GM19467 (cell line): ENCODE results near the gene CDK8.
"Not testable (repeated sequence)": the region's sequence is repeated elsewhere in the genome, so short reads cannot be mapped to it uniquely, and the experiment has no call there.

Experiments
- ATAC-seq: cut with Tn5 transposase; IDR thresholded peaks from one replicate; pipeline ENCODE4 v1.9.1; 2021; ENCODE audit warnings: mild to moderate bottlenecking, moderate library complexity; ENCODE audit not compliant: unreplicated experiment

Gene CDK8

DNA sequence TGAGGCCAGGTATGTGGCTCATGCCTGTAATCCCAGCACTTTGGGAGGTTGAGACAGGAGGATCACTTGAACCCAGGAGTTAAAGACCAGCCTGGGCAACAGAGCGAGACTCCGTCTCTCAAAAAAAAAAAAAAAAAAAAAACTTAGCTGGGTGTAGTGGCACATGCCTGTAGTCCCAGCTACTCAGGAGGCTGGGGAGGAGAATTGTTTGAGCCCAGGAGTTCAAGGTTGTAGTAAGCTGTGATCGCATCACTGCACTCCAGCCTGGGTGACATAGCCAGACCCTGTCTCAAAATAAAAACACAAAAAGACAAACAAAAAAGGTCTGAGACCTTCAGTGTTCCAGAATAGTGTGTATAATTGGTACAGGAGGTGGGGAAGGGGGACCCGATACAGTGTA, 1.9 kb upstream of the CDK8 start:
- not testable (repeated sequence) for ATAC-seq

DNA sequence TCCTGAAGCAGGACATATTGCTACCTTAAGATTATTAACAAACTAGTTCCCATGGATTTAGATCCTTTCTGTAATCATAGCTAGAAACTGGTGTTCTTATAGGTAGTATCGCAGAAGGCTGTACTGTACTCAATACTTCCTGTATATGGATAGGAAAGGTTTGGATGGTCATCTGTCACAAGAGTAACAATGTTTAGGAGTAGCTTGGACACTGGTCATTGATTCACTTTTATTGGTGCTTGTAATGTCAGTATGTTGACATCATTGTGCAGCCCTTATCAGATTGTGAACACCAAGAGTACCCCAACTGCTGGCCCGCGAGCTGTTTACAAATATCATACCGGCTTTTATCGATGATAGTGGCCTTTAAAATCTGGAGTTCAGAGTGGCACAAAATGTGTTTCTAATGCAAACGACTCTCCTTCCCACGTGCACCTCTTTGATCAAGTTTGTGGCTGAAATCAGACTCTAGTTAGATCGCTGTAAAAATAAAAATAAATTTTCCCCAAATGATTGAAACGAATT, 605 bp upstream of the CDK8 start:
- ATAC-seq: no peak

DNA sequence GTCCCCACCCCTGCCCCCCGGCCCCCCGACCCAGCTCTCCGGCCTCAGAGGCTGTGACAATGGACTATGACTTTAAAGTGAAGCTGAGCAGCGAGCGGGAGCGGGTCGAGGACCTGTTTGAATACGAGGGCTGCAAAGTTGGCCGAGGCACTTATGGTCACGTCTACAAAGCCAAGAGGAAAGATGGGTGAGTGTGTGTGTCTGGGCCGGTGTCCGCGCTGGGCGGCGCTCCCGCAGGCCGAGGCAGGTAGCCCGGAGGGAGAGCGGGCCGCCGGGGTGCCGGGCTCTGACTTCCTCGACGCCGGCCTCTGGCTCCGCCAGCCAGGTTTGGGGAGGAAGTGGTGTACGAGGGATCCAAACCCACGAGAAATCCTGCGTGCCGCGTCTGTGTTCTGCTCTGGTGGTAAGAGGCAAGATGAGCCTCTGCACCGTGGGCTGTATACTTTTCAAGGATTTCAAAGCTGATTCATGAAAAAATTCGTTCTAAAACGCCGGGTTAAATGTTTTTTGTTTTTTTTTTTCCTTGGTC, 718 bp downstream of the CDK8 start:
- ATAC-seq: peak; percentile 36

DNA sequence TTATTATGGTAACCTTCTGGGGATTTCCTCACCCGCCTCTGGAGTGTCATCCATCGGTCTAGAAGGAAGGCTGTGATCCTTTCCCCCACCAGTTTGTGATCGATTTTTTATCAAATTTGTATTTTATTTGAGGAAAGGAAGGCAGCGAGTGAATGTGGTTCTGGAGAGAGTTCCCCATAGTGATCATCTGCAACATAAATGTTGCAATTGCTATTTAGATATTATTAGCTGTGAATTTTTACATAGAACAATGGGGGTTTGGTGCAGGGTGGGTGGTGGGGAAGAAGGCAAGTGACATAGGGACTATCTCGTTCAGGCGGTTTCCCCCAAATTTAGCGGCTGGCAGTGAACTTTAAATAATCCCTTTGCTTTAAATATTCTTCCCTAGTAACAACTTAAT, 1.2 kb downstream of the CDK8 start:
- ATAC-seq: no peak

DNA sequence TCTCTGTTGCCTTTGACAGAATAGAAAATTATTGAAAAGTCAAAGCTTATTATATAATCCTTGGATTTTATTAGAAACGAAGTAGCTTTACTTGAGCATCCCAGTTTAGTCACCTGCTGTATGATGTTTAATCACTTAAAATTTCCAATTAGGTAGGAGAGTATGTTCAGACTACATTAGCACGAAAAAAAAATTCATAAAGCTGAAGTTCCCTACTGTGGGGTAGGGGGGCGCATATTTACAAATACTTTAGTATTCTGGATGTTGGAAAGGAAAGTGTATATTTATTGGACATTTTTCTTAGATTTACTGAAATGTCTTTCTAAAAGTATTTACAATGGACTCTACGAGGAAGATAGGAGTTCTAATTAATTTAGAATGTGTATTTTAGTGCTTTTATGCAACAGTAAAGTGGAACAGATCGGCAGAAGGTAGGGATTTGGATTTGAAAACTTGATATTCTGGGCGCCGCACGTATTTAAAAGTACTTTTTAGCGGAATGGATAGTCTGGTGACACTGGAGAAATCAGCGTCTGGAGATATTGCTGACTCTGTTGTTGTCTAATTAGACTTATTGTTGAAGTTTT, 1.9 kb downstream of the CDK8 start:
- ATAC-seq: no peak

DNA sequence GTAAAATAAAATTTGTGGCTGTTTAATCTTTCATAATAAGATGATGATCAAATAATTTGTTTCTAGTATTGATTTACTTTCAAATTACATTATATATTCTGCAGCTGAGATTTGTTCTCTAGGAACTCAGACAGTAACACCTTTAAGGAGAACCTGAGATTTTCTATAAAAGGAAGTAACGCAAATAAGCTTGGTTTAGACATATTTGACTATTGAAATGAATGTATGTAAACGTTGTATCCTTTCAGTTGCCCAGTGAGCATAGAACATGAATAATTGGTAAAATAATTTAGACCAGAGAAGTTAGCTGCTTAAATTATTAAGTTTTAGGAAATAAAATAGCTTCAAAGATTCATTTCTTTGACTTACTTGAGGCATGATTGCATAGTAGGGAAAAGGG, 3.1 kb downstream of the CDK8 start:
- no peak for ATAC-seq

DNA sequence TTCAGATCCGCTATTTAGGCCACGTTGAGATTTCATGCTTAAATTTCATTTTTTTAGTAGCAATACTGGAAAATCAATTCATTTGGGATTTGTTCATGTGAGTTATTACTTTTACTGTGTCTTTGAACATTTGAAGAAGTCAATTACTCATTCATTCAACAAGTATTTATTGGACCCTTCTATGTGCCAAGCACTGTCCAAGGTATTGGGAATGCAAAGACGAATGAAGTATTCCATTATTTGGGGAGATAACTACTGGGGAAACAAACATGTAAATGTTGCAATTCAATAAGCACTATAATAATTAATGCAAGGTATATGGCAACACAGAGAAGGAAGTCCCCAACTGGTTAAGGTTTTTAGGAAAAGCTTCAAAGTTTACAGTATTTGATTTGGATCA, 5.7 kb downstream of the CDK8 start:
- ATAC-seq: no peak

DNA sequence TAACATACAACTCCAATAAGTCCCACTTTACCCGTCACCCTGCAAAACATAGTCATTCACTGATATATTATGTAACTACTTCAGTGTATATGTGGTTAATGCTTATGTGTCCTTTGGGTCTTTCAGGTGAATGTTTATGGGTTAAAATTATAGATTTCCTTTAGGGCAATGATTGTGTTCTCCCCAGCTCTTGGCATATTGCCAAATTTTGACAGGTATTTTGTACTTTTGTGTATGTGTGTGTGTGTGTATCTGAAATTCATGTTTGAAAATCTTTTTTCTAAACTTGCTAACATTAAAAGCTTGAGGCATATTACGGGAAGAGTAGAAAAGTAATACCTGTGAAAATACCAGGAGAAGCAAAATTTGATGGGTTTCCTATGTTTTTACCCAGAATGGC, 8.2 kb downstream of the CDK8 start:
- no peak for ATAC-seq

DNA sequence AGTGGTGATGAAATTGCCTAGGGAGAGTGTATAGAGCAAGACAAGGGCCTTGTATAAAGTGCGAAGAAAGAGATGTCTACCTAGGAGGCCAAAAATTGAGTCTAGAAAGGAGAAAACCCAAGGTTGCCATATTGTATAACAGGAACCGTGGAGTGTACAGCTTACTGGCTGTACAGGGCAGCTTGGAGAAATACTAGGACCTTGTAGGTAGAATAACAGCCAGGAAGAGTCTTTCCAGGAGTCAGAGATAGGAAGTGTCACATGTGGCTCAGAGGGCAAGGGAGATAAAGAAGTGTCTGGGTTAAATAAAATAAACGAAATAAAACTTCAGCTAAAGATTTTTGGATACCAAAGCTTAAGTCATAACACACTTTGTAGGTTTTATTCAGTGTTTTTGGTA, 12.4 kb downstream of the CDK8 start:
- ATAC-seq: no peak

DNA sequence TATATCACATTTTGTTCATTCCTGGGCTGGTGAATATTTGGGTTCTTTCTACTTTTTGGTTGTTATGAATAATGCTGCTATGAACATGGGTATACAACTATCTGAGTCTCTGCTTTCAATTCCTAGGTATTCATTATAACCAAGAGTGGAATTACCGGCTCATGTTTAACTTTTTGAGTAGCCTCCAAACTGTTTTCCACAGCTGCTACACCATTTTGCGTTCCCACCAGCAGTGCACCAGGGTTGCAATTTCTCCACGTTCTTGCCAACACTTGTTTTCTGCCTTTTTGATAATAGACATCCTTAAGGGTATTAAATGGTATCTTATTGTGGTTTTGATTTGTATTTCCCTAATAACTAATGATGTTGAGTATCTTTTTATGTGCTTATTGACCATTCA, 16.8 kb downstream of the CDK8 start:
- no peak for ATAC-seq

DNA sequence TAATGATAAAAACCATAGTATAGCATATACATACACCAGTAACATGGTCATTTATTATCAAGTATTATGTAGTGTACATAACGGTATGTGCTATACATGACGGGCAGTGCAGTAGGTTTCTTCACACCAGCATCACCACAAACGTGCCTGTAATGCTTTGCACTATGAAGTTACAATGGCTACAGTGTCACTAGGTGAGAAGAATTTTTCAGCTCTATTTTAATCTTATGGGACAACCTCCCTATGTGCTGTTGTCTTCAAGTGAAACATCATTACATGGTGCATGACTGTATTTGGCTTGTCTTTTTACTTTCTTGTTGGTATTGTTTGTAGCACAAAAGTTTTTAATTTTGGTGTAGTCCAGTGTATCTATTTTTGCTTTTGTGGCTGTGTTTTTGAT, 18.7 kb downstream of the CDK8 start:
- ATAC-seq: no peak

DNA sequence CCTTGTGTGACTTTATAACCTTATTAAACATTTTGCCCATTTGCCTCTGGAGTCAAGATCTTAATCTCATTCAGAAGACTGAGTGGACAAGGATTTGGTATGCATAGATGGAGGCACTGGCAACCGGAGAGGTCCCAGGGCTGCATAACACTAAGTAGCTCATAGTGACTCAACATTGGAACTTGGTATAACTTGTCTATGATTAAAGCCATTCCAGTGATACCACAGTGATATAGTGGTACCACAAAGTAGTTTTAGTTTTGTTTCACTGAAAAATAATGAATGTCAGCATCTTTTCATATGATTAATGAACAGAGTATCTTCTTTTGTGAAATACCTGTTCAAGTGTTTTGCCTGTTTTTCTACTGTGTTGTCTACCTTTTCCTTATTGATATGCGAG, 26.4 kb downstream of the CDK8 start:
- ATAC-seq: no peak

DNA sequence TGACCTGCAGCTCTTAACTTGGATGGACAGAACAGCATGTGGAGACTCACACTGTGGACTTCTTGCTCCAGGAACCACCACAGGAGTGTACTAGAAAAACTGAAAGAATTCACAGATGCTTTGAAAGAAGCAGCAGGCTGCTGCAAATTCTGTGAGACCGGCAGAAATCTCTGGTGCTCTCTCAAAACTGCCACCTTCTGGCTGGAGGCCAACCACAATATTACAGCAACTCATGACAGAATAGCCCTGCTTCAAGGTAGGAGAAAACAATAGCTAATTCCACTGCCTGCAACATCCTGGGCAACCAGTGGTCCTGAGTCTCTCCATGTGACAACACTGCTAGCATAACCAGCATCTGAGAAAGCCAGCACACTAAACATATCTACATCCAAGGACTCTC, 26.9 kb downstream of the CDK8 start:
- no peak for ATAC-seq

DNA sequence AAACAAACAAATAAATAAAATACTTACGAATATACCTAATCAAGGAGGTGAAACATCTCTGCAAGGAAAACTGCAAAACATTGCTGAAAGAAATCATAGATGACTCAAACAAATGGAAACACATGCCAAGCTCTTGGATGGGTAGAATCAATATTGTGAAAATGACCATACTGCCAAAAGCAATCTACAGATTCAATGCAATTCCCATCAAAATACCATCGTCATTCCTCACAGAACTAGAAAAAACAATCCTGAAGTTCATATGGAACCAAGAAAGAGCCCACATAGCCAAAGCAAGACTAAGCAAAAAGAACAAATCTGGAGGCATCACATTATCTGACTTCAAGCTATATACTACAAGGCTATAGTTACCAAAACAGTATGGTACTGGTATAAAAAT, 32.0 kb downstream of the CDK8 start:
- ATAC-seq: not testable (repeated sequence)

DNA sequence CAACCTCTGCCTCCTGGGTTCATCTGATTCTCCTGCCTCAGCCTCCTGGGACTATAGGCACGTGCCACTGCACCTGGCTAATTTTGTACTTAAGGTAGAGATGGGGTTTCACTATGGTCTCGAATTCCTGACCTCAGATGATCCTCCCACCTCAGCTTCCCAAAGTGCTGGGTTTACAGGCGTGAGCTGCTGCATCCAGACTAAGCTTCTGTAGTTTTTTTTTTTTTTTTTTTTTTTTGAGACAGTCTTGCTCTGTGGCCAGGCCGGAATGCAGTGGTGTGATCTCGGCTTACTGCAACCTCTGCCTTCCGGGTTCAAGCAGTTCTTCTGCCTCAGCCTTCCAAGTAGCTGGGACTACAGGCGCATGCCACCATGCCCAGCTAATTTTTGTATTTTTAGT, 34.9 kb downstream of the CDK8 start:
- not testable (repeated sequence) for ATAC-seq

DNA sequence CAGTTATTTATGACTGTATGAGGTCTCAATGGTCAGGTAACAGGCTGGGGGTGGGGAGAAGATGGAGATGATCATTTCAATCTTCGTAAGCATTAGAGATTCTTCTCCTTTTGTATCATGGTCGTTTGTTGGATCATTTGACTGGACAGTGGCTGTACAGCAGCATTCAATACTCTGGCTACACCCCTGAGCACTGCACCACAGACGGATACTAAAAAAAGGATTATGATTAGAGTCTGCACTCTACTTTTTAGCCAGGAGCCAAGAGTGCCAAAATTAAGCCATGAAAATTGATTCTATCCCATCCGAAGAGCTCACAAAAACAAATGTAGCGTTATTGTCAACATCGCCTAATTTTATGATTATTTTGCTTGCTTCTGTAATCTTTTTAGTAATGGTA, 41.9 kb downstream of the CDK8 start:
- ATAC-seq: no peak

DNA sequence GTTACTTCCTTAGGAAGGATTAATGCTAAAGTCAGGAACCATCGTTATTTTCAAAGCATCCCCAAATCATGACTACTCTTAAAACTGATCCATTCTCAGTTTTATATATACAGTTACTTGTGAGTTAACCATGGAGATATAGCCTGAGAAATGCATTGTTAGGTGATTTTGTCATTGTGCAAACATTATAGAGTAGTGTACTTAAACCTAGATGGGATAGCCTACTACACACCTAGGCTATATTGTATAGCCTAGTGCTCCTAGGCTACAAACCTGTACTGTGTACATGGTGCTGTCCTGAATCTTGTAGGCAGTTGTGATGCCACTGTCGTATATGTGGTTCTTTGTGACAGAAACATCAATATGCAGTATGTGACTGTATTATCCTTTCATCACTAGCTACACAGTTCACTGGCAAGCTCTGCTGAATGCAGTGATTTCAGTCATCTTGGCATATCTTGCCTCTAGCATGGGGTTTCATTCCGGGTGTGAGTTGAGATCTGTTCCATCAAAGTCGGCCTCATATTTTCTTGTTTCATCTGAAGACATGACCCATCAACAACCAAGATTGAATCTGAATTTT, 45.3 kb downstream of the CDK8 start:
- ATAC-seq: no peak

DNA sequence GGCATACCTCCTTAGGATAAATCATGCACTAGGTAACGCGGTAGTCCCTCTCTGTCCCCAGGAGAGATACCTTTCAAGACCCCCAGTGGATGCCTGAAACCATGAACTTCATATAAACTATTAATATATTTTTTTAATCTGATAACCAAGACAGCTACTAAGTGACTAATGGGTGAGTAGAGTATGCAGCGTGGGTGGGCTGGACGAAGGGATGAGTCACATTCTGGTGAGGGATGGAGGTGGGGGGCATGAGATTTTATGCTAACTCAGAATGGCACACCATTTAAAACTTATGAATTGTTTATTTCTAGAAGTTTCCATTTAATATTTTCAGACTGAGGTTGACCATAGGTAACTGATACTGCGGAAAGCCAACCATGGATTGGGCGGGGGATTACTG, 46.2 kb downstream of the CDK8 start:
- ATAC-seq: no peak

DNA sequence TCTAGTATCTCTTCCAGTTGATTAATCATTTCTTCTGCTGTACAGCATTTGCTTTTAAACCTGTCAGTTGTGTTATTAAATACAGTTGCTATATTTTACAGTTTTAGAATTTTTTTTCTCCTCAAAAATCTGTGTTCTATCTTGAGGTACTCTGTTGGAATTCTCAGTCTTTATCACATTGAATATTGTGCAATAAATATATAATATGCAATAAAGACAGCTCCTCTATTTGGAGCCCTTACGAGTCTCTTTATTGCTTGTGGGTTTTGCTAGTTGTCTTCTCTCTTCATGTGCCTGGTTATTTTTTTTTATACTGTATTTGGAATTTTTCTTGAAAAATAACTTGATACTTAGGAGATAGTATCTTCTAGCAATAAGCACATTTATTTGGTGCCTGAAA, 51.7 kb downstream of the CDK8 start:
- ATAC-seq: no peak

DNA sequence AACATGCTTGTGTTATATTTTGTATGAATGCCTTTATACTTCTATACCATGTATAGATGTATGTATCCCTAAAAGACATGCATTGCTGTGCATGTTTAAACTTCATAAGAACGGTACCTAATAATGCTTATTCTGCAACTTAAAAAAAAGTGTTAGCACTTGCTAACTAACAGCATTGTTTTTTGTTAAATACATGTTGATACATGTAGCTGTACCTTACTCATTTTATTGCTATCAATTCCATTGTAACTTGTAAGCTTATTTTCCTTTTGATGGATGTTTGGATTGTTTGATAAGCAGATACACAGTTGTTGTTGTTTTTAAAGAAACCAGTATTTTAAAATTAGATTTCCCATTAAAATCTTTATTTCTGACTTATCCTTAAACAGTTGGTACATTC, 53.8 kb downstream of the CDK8 start:
- ATAC-seq: no peak

DNA sequence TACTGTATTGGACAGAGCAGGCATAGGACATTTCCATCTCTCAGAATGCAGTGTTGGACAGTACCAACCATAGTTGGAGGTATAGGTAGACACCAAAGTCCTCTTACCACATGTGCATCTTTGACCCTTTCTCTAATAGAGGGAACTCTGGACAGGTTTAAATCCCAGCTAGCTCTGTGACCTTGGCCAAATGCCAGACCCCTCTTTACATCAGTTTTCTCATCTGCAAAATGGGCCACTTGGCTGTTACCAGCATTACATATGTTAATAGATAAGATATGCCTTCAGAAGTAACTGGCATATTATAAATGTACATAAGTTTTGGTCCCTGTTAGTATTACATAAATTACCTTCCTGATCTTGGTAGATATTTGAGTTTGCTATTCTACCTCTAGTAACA, 54.3 kb downstream of the CDK8 start:
- no peak for ATAC-seq

DNA sequence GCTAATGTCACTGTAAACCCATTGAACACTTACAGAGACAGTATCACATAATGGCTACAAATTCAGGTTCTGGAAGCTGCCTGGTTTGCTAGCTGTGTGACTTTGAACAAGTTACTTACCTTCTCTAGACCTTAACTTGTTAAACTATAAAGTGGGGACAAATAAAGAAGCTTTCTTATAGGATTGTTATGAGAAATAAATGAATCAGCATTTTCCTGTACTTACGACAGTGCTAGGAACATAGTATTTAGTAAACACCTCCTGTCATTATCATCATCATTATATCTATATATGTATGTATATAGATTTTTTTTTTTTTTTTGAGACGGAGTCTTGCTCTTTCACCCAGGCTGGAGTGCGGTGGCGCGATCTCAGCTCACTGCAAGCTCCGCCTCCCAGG, 54.9 kb downstream of the CDK8 start:
- ATAC-seq: no peak

DNA sequence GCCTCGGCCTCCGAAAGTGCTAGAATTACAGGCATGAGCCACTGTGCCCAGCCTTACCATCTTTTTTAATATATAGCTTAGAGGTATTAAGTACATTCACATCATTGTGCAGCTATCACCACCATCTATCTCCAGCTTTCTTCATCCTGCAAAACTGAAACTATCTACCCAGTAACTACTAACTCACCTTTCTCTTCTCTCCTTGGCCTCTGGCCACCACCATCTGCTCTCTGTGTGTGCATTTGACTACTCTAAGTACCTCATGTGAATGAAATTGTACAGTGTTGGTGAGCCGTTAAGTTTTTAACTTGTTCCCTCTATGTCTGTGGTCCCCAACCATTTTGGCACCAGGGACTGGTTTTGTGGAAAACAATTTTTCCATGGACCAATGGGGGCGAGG, 56.1 kb downstream of the CDK8 start:
- no peak for ATAC-seq
